ENCODE data around the gene PKP1.

The PKP1 gene

DNA sequence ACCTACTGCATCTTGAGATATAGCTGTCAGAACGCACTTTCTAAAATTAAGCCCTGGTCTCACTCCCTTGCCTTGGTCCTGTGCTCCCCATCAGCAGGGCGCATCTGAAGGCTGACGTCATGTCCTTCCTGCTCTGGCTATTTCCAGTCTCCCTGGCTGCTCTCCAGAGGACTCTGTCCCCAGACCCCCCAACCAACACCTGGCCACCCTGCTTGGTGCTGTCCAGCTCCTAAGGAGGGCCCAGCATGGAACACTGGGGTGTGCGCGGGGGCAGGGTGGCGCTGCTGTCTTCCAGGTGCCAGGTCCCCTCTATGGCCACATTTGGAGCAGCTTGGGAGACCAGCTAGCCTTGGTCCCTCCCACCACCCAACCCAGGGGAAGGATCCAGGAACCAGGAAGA, 85.9 kb downstream of the PKP1 start:
- DNase-seq (ENCODE audit: low spot score): no peak

DNA sequence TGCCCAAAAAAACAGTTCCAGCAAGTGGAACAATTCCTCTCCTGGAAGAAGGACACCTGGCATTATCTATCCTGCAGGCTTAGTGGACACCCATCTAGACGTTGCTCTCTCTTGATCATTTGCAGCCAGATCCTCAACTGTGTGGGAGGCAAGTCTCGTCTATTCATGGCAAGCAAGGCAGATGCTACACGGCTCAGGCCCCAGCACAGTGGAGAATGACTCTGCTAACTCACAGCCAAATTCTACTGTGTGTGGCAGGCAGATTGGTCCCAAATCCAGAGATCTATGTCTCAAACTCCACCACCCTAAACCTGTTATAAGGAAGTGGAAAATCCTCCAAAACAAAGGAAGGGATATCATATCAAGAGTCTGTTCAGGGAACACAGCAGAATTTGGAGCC, 87.2 kb downstream of the PKP1 start:
- no peak for DNase-seq (ENCODE audit: low spot score)

DNA sequence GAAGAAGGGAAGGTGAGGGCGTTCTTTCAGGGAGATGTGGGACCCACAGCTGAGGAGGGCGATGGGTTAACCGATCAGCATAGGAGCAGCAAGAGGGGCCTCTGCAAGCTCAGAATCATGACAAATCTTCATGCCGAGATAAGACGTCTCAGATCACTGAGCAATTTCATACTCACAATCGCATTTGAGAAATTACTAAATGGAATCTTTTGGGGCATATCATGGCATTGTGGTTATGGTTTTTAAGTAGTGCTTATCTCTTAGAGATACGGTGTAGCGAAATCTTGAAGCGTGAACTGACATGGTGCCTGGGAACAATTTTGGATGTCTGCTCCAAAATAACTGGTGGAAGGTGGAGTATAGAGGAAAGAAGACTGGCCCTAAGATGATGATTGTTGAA, 88.0 kb downstream of the PKP1 start:
- no peak for DNase-seq (ENCODE audit: low spot score)

DNA sequence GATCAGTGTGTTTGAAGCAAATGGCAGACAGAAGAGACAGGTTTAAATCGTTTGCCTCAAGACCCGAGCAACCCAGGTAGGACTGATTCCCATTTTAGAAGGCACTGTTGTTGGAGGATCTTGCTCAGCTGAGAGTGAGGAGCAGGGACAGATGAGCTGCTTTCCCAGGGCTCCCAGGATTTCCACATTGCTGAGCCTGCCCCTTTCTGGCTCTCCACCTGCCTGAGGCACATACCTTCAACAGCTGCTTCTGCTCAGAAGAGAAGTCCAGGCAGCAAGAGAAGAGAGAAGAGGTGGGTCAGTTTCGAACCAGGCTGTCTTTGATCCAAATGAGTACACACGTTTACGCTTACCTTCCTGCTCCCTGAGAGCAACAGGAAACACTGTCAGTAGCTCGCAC, 88.5 kb downstream of the PKP1 start:
- no peak for DNase-seq (ENCODE audit: low spot score)

- DNase-seq (ENCODE audit: low spot score): no peak
Measured at GRCh38 chr1:201374364-201374763, 91.1 kb downstream of the PKP1 start.

GRCh38 chr1:201375169-201375568, 91.9 kb downstream of the PKP1 start:
- peak; percentile 28 for DNase-seq (ENCODE audit: low spot score)

DNA sequence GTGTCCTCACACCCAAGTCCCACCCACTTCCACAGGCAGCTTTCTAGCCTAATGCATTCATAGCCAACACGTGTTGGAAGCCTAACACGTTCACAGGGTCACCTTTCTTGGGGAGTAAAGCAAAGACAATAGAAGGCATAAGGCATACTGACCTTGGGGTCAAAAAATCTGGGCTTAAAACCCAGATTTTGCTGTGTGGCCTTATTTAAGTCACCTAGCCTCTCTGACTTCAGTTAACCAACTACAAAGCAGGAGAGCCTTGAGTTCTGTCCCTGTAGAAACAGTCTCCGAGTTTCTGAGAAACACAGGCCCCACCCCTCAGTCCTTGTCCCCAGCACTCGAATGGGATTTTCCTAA, 92.8 kb downstream of the PKP1 start:
- no peak for DNase-seq (ENCODE audit: low spot score)

GRCh38 chr1:201376464-201377374, 93.4 kb downstream of the PKP1 start:
- peak; percentile 78 for DNase-seq (ENCODE audit: low spot score)

DNA sequence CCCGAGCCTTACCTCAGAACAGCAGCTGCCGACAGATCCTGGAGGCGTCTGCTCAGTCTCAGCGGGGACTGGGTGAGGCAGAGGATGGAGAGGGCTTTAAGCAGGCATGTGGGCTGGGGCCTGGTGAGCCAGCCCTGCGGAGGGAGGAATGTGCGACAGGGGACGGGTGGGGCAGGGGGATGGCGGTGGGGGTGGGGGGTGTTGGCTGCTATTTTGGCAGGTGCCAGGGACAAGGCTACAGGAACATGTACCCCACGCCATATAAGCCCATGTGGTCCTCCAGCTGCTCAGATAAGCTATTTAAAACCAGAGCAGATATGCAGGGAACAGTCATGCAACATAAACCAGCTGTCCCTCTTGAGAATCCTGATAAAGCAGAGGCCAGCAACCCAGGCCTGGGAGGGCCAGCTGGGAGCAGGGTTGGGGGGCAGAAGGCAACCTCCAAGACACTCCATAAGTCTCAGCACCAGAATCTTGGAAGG, 94.3 kb downstream of the PKP1 start, which contains the start of gene TNNT2:
TSS of gene TNNT2 (minus strand) at position 70 of the 482 bp plus-strand sequence. CDS start 4,426 bp downstream, outside the sequence.
- DNase-seq (ENCODE audit: low spot score): no peak

GRCh38 chr1:201378804-201379203, 95.5 kb downstream of the PKP1 start:
- no peak for DNase-seq (ENCODE audit: low spot score)

DNA sequence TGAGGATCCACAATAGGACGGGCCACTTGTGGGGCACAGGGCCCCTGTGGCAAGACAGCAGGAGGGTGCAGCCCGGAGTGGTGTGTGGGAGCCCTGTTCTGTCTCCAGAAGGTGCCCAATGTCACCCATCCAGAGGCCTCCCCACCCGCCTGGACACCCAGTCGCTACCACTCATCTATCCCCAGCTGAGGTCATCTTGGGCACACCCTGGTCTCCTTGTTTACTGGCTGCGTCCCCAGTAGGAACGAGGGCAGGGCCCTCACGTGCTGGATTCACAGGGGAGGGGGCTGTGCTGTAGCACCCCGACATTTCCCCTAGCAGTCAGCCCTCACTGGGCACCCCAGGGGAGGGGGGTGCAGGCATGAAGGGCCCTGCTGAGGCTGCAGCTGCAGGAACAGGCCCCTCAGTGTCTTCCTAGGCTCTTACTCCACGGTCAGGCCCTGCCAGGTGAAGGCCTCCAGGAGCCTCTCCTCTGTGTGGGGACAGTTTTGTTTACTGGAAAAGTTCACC, 96.5 kb downstream of the PKP1 start:
- DNase-seq (ENCODE audit: low spot score): no peak

DNA sequence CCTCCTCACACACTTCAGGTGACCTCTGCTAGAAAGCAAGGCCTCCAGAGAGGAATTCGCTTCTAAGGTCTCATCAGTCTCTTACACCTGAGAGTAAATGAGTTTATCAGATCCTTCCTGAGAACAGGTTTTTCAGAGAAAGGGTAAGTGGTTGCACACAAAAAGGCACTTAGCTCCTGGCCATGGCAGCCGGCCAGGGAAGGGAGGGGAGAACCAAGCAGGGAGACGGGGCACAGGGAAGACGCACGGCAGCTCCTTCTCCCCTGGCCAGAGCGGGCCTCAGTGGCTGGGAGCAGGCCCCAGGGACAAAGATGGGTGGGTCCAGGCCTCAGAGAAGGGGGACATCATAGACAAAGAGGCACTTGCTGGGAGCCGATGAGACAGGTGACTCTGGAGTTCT, 97.8 kb downstream of the PKP1 start:
- no peak for DNase-seq (ENCODE audit: low spot score)

Data from cerebellar cortex (tissue), 1 donor.